22Rv1 (cell line): ENCODE data around the gene ARHGEF35.

Source experiments
- H3K27ac ChIP-seq: fragments of 450-650 bp; 2 replicates; pipeline ENCODE4 v1.5.1; 2017
- CTCF ChIP-seq: fragments of 450-650 bp; IDR thresholded peaks from 2 replicates; pipeline ENCODE4 v1.5.1; 2017; ENCODE audit warnings: mild to moderate bottlenecking
- ZFX ChIP-seq: fragments of 450-650 bp; IDR thresholded peaks from 2 replicates; pipeline ENCODE4 v1.6.1; 2017; ENCODE audit warnings: antibody characterized with exemption, borderline replicate concordance

ARHGEF35 gene

GRCh38 chr7:144142187-144142586, 53.4 kb downstream of the ARHGEF35 start:
- no peak overlapping the region for H3K27ac ChIP-seq
- TF ChIP-seq ZFX (no peak), CTCF (no peak)

DNA sequence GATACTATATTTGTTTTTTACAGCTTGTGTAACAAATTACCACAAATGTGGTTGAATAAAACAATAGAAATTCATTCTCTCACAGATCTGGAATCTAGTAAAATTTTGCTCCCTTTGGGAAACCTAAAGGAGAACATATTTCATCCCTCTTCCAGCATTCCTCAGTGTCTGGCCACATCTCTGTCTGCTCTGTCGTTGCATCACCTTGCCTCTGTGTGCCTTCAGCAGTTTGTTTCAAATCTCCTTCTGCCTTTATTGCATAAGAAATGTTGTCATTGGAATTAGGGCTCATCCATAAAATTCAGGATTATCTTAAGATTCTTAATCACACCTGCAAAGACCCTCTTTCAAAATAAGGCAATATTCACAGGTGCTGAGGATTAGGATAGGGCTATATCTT, 58.1 kb downstream of the ARHGEF35 start:
- TF ChIP-seq CTCF (no peak), ZFX (no peak)
- H3K27ac ChIP-seq: no peak overlapping the region
